ENCODE results near the gene SLC17A7.
A peak's percentile ranks its signal among the peaks of the same experiment; 100 is the strongest.

SLC17A7 gene

GRCh38 chr19:49407079-49407478 lies 34.2 kb downstream of the SLC17A7 start:
- DNase-seq (ENCODE audit: low read depth), result no peak

DNA sequence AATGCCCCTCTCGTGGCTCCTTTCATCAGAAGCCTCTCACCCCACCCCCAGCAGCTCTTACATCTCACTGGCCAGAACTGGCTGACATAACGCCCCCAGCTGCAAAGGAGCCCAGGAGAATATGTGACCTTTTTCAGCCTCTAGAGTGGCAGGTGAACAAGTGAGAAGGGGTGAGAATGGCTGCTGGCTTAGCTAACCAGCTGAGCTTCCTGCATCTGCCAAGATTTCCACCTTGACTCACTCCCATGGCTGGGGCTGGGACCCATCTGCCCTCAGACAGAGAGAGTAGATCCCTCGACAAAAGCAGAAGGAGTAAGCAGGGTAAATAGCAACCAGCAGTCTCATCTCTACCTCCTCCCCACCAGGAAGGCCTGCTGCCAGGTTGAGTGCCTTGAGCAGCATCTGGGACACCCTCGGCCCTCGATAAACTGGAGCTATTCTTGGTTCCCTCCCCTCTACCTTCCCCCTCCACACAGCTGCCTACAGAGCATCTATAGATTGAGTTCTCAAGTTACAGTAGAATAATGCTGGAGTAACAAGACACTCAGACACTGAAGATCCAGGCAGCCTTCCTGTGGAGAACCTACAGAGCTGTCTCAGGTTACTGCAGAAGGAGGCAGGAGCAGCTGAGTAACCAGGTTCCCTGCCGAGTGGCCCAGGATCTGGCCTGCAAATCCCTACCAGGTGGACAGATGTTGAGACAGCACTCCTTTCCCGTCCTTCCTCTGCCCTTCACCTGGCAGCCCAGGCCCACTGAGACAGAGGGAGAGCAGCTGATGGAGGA lies 37.7 kb downstream of the SLC17A7 start:
- DNase-seq (ENCODE audit: low read depth), result no peak

DNA sequence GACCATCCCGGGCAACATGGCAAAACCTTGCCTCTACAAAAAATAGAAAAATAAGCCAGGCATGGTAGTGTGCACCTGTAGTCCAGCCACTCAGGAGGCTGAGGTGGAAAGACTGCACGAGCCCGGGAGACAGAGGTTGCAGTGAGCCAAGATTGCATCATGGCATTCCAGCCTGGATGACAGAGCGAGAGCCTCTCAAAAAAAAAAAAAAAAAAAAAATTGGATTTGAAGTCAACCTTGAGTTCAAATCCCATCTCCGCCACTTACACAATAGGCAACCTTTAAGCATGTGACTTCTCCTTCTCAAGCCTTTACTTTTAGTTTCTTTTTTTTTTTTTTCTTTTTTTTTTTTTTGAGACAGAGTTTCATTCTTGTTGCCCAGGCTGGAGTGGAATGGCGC lies 41.3 kb downstream of the SLC17A7 start:
- no peak for DNase-seq (ENCODE audit: low read depth)

DNA sequence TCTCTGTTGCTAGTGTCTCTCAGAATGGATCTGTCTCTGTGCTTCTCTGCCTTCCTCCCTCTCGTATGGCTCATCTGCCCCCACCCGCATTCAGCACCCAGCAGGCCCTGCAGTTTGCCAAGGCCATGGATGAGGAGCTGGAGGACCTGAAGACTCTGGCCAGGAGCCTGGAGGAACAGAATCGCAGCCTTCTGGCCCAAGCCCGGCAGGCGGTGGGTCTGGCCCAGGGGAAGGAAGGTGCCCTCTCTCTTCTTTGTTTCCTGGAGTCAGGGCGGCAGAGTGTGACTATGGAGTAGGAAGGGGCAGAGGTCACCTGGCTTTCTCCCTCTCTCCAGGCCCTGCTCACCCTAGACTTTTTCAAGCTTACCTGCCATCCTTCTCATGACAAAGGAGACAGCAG lies 42.4 kb downstream of the SLC17A7 start:
- no peak for DNase-seq (ENCODE audit: low read depth)

DNA sequence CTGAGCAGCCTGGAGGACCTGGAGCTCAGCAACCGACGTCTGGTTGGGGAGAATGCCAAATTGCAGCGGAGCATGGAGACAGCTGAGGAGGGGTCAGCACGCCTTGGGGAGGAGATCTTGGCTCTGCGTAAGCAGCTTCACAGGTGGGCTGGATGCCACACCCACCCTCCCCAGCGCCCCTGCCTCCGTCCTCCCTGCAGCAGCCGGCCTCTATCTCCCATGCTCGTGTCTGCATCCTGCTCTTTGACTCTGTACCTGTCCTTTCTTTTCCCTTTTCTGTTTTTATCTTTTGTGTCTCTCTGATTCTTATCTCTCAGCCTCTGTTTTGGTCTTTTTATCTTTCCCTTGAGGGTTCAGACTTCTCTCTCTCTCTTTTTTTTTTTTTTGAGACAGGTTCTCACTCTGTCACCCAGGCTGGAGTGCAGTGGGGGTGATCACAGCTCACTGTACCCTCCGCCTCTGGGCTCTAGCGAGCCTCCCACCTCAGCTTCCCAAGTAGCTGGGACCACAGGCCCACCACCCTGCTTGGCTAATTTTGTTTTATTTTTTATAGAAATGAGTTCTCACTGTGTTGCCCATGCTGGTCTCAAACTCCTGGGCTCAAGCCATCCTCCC lies 43.2 kb downstream of the SLC17A7 start:
- no peak for DNase-seq (ENCODE audit: low read depth)

DNA sequence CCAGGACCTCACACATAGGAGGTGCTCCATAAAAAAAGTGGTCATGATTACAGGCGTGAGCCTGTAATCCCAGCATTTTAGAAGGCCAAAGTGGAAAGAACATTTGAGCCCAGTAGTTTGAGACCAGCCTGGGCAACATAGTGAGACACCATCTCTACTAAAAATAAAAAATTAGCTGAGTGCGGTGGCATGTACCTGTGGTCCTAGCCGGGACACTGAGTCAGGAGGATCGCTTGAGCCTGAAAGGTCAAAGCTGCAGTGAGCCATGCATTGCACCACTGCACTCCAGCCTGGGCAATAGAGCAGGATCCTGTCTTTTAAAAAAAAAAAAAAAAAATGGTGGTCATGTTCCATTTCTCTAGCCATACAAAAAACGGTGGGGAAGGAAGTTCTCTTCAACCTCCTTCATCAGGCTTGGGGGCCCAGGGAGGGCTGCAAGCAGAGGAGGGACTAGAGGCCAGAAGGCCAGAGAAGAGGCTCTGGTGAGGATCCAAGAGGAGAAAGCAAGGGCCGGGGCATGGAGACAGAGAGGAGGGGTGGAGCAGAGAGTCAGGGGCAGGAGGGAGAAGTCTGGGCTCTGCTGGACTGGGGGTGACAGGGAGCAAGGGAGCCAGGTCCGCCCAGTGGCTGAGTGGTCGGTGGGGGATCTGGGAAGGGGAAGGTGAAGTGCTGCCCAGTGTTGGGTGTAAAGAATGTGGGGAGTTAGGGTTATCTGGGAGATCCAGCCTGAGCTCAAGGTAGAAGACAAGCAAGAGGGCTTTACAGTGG lies 44.4 kb downstream of the SLC17A7 start:
- no peak for DNase-seq (ENCODE audit: low read depth)

GRCh38 chr19:49395581-49396407 lies 45.5 kb downstream of the SLC17A7 start:
- no peak for DNase-seq (ENCODE audit: low read depth)

GRCh38 chr19:49393881-49394280 lies 47.4 kb downstream of the SLC17A7 start:
- no peak for DNase-seq (ENCODE audit: low read depth)

DNA sequence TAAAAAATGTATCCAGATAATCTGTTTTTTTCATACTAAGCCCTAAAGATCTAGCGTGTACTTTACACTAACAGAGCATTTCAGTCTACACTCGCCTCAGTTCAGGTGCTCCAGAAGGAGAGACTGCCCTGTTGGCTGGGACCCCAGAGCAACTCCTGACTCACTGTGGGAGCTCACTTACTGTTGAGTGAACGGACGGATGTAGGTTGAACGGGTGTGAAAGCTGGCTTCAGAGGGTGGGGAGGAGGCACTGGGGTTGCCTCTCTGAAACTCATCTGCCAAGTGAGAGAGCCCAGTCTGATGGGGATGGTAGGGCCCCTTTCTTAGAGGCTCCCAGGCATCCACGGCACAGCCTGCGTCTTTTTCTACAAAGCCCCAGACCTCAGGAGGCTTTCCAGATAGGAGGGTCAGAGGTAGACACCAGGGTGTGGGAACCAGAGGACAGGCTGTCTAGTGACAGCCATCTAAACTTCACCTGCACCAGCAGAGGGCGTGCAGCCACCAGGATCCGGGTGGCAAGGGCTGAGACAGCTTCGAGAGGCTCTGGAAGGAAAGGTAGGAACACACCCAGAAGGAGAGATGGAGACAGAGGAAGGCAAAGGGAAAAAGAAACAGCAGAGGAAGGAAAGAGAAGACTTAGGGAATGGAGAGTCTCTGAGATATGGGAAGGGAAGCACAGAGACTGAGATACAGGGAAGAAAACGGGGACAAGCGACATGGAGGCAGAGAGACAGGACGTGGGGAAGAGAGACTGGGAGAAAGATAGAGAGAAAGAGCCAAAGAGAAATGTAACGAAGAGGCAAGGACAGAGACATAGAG lies 49.5 kb downstream of the SLC17A7 start:
- peak; percentile 72 for DNase-seq (ENCODE audit: low read depth)

DNA sequence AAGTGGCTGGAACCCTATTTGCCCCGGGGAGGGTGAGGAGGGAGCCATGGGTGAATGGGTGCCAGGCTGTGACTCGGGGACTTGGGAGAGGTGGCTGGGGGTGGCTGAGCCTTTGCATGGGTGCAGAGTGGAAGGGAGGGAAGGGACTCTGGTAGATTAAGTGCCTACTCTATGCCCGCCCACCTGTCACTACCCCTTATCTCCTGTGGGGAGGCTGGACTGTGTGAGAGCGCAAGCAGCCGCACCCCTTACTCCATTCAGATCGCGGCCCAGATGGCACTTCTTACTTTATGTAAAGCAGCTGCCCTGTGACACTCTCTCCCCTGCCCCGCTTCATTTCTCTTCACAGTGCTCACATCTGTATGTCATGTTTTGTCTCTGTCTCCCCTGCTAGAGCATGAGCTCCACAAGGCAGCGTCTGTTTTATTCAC lies 50.4 kb downstream of the SLC17A7 start:
- no peak for DNase-seq (ENCODE audit: low read depth)

GRCh38 chr19:49390131-49390928 lies 51.0 kb downstream of the SLC17A7 start:
- DNase-seq (ENCODE audit: low read depth), result no peak

DNA sequence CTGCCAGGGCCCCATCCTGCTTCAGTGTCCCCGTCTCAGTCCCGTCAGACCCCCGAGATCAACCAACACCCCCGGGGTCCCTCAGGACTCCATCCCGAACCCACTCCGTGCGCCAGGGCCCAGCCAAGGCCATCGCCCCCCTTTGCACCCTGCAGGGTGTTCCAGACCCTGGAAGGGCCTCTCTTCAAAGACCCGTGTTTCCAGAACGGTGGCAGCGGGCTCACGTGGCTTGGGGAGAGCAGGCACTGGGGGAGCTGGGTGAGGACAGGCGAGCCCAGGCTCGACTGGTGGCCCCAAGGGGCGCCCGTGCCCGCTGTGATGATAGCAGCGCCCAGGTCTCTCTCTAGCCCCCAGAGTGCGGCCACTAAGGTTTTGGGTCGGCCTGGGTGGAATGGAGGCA lies 51.9 kb downstream of the SLC17A7 start:
- DNase-seq (ENCODE audit: low read depth), result no peak

DNA sequence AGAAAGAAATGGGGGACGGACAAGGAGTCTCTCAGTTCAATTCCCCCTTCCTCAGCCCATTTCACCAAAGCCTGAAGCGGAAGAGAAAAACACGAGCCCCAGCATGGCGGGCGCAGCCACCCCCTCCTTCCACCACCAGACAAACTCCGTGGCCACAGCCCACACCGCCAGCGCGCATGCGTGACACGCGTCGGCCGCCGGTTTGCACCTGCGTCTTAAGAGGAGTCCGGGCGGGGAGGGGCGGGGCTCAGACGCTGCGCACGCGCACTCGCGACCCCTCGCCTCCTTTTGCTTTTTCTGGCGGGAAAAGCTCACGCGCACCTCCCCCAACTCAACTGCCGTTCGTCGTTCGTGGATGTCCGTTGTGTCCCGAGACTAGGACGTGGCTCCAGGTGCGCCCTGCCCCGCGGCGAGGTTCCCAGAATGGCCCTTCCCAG lies 53.4 kb downstream of the SLC17A7 start, which contains the start of gene KASH5:
KASH5 (plus strand) TSS at position 314 of the 437 bp plus-strand sequence. CDS start 2,635 bp downstream, outside the sequence.
- DNase-seq (ENCODE audit: low read depth), result peak; percentile 85

- no peak for DNase-seq (ENCODE audit: low read depth)
Observed at GRCh38 chr19:49383599-49383998, 57.7 kb downstream of the SLC17A7 start.

DNA sequence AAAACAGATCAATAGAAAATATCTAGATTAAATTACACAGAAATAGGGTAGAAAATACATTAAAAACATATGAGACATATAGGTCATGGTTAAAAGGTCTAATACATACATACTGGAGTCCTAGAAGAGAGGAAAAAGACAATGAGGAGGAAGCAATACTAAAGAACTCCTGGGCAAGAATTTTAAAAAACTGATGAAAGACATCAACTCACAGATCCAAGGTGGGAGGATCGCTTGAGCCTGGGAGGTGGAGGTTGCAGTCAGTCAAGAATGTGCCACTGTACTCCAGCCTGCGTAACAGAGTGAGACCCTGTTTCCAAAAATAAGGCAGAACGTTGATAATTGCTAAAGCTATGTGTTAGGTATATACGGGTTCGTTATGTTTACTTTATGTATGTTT lies 58.7 kb downstream of the SLC17A7 start:
- no peak for DNase-seq (ENCODE audit: low read depth)

GRCh38 chr19:49380391-49380790 lies 60.9 kb downstream of the SLC17A7 start:
- DNase-seq (ENCODE audit: low read depth), result no peak
